Measurements from ENCODE around the gene STAB2.

Gene STAB2

GRCh38 chr12:103586791-103587370 lies at the start of gene STAB2:
Gene STAB2, plus strand, starts transcription at chr12:103587273. Its CDS starts 204 bp downstream, at chr12:103587477.
- DNase-seq (ENCODE audit: low read depth in 2 of 2): no peak

GRCh38 chr12:103538397-103538796 lies 48.7 kb upstream of the STAB2 start:
- DNase-seq (ENCODE audit: low read depth in 2 of 2): no peak

- DNase-seq (ENCODE audit: low read depth in 2 of 2): no peak
Observed at GRCh38 chr12:103540319-103540718, 46.8 kb upstream of the STAB2 start.

- DNase-seq (ENCODE audit: low read depth in 2 of 2): no peak
Observed at GRCh38 chr12:103542078-103542477, 45.0 kb upstream of the STAB2 start.

- no peak for DNase-seq (ENCODE audit: low read depth in 2 of 2)
Observed at GRCh38 chr12:103546959-103547358, 40.1 kb upstream of the STAB2 start.

GRCh38 chr12:103547376-103547775 lies 39.7 kb upstream of the STAB2 start:
- no peak for DNase-seq (ENCODE audit: low read depth in 2 of 2)

GRCh38 chr12:103547929-103548328 lies 39.1 kb upstream of the STAB2 start:
- DNase-seq (ENCODE audit: low read depth in 2 of 2): no peak

GRCh38 chr12:103548622-103549601 lies 38.2 kb upstream of the STAB2 start:
- peak; percentile 59 to 70 for DNase-seq (ENCODE audit: low read depth in 2 of 2)

- no peak for DNase-seq (ENCODE audit: low read depth in 2 of 2)
Observed at GRCh38 chr12:103556890-103557627, 30.0 kb upstream of the STAB2 start.

GRCh38 chr12:103557628-103558010 lies 29.5 kb upstream of the STAB2 start:
- DNase-seq (ENCODE audit: low read depth in 2 of 2): no peak

GRCh38 chr12:103558879-103559278 lies 28.2 kb upstream of the STAB2 start:
- DNase-seq (ENCODE audit: low read depth in 2 of 2): no peak

GRCh38 chr12:103560604-103561101 lies 26.4 kb upstream of the STAB2 start:
- no peak for DNase-seq (ENCODE audit: low read depth in 2 of 2)

GRCh38 chr12:103561174-103561573 lies 25.9 kb upstream of the STAB2 start:
- no peak for DNase-seq (ENCODE audit: low read depth in 2 of 2)

- no peak for DNase-seq (ENCODE audit: low read depth in 2 of 2)
Observed at GRCh38 chr12:103566398-103566797, 20.7 kb upstream of the STAB2 start.

- DNase-seq (ENCODE audit: low read depth in 2 of 2): no peak
Observed at GRCh38 chr12:103569278-103569677, 17.8 kb upstream of the STAB2 start.

- no peak for DNase-seq (ENCODE audit: low read depth in 2 of 2)
Observed at GRCh38 chr12:103571286-103571685, 15.8 kb upstream of the STAB2 start.

- no peak for DNase-seq (ENCODE audit: low read depth in 2 of 2)
Observed at GRCh38 chr12:103572312-103573045, 14.6 kb upstream of the STAB2 start.

- DNase-seq (ENCODE audit: low read depth in 2 of 2): no peak
Observed at GRCh38 chr12:103573185-103573584, 13.9 kb upstream of the STAB2 start.

GRCh38 chr12:103578926-103579325 lies 8.1 kb upstream of the STAB2 start:
- no peak for DNase-seq (ENCODE audit: low read depth in 2 of 2)

- DNase-seq (ENCODE audit: low read depth in 2 of 2): no peak
Observed at GRCh38 chr12:103580026-103580425, 7.0 kb upstream of the STAB2 start.

GRCh38 chr12:103583008-103583407 lies 4.1 kb upstream of the STAB2 start:
- no peak for DNase-seq (ENCODE audit: low read depth in 2 of 2)
